ENCODE results near the gene VPS72. TPM values are rescaled to one million over a fixed set of nuclear protein-coding genes. Genes with fewer than 3 reads are reported as not detected.

Gene VPS72
- total RNA-seq, 1 donor from 2014 or later, result 14.4 TPM

DNA sequence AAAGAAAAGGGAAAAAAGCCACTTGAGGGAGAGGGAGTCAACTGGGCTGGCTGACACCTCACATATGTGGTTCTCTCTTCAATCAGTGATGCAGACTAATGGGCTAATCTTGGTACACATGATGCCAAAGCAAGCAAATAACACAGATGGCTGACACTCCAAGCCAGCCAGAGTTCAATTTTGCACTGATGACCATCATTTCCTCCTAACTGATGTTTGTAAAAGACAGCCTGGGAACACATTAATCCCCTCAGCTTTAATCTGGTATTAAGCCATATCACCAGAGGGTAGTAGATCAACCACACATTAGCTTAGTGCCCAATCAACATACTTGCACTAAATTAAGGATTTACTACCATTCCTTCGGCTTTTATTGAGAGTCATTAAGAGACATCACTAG, 2.8 kb downstream of the VPS72 start:
- no peak for ATAC-seq
- DNase-seq (ENCODE audit: low spot score), result no peak

DNA sequence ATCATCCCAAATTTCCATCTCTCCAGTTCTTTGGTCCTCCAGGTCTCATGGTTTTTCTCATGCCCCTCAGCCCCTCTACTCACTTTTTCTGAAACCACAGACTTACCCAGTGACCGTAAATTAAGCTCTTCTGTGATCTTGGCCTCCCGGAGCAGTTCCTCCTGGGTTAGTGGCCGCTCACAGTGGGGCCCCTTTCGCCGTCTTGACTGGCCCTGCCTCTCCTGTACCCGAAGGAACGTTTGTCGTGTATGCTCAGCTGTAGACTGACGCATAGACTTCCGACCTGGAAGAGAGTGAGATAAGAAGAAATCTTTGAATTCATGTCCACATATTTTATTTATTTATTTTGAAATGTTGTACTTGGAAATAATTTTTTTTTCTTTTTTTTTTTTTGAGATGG, 5.8 kb downstream of the VPS72 start:
- no peak for ATAC-seq
- no peak for DNase-seq (ENCODE audit: low spot score)

DNA sequence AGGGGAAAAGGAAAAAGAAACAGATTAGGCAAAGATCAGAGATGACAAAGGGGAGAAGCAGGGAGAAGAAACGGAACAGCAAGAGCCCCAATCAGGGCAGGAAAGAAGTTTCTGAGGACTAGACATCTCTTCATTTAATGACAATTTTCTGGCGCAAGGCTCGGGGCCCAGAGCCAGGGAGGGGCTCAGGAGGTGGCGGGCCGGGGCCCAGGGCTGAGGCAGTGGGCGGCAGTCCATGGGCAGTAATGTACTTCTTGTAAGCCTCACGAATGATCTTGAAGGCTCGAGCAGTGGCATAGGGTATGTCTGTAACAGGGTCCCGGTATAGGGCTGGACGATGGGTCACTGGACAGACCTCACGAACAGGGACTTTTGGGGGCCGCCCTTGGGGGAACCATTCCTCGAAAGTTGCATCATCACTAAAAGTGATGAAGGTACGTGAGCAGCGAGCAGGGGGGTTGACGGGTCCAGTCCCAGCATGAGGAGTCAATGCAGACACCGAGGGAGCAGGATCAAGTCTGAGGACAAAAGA, 13.4 kb downstream of the VPS72 start:
- ATAC-seq (no peak), DNase-seq (ENCODE audit: low spot score) (no peak)

DNA sequence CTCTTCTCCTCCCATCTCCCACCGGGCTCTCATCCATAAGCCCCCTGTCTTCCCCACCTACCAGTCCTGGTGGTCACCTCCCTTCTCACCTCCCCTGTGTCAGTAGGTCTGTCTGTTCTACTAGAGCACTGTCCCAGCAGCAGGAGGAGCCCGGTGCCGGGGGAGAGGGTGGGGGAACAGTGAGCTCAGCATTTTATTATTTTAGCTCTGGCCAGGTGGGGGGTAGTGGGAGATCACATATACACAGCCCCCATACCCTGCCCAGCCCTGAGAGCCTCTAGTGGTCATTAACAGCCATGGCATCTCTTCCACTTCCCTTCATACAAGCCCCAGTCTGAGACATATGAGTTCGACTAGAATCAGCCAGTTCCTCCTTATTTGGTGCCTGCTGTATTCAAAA, 14.1 kb downstream of the VPS72 start, which contains the start of gene TMOD4:
Gene TMOD4, minus strand, starts transcription at position 119 of the 400 bp plus-strand sequence. CDS start 1,106 bp downstream, outside the sequence.
- ATAC-seq (peak; percentile 70), DNase-seq (ENCODE audit: low spot score) (no peak)

DNA sequence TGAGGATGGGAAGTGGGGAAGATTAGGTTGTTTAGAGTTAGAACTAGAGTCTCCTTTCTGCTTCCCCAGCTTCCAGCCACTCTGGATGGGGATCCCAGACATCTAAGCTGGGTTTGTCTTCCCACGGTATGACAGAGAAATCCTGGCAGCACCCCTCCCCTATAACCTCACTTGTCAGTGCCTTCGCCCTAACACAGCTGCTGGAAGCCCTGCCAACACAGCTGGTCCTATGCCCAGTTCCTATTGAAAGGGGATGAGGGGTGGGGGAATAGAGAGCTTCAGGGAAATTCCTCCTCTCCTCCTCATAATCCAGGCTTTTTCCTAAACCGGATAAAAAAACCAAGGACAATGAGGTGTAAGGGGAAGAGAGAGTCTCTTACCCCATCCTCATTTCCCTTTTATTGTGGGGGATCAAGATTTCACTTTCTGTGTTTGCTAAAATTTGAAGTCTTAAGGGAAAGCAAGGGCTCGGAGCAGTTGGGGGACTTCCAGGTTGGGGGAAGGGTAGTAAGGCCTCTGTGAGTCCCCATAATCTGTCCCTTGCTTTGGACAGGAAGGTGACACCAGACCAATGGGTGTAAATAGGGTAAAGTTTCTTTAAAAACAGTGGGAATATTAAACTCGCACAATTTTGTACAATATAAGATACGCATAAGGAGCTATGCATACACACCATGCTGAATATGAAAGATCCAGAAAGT, 14.8 kb downstream of the VPS72 start:
- DNase-seq (ENCODE audit: low spot score), result no peak
- no peak for ATAC-seq

DNA sequence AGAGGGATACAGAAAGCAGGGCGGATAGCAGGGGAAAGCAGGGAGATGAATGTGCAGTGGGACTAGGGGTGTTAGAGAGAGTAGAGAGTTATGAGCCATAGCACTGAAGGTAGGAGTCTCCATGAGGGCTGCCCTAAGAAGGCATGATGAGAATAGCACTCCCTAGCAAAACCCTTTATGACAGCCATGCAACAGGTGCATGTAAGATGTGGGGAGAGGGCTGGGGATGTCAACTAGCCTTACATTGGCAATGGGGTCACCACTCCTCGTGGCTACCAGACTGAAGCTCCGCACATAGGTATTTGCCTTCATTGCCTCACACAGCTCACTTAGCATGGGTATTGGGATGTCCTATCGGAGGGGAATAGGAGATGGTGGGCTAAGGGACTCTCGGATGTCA, 18.8 kb downstream of the VPS72 start:
- ATAC-seq (no peak), DNase-seq (ENCODE audit: low spot score) (no peak)

DNA sequence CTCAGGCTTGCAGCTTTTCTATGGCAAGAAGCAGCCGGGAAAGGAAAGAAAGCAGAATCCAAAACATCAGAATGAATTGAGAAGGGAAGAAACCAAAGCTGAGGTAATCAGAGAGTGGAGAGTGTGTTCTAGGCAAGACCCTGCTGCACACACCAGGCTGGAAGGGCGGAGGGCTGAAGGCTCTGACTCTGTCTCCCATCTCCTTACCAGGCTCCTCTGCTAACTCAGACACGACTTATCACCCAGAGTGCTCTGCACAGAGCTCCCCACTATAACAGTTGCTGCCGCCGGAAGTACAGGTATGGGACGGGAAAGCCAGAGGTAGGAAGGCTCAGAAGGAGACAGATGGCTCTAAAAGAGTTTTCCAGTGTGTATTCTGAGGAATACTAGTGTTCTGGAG, 22.9 kb downstream of the VPS72 start:
- ATAC-seq (no peak), DNase-seq (ENCODE audit: low spot score) (no peak)

DNA sequence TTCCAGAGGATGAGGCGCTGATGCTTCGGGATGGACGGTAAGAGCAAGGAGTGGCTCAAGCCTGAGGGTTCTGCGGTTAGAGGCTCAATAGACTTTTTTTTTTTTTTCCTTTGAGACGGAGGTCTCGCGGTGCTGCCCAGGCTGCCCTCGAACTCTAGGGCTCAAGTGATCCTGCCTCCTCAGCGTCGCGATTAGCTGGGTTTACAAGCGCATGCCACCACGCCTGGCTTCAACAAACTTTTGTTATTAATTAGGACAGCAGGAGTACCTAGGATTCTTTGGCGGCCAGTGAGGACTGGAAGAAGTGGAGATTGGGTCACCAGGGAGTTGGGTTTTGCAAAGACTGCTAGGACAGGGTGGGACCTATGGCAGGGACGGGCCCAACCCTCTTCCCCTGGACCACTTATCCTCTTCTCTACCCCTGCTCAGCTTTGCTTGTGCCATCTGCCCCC, 23.5 kb downstream of the VPS72 start:
- DNase-seq (ENCODE audit: low spot score) (no peak), ATAC-seq (no peak)

DNA sequence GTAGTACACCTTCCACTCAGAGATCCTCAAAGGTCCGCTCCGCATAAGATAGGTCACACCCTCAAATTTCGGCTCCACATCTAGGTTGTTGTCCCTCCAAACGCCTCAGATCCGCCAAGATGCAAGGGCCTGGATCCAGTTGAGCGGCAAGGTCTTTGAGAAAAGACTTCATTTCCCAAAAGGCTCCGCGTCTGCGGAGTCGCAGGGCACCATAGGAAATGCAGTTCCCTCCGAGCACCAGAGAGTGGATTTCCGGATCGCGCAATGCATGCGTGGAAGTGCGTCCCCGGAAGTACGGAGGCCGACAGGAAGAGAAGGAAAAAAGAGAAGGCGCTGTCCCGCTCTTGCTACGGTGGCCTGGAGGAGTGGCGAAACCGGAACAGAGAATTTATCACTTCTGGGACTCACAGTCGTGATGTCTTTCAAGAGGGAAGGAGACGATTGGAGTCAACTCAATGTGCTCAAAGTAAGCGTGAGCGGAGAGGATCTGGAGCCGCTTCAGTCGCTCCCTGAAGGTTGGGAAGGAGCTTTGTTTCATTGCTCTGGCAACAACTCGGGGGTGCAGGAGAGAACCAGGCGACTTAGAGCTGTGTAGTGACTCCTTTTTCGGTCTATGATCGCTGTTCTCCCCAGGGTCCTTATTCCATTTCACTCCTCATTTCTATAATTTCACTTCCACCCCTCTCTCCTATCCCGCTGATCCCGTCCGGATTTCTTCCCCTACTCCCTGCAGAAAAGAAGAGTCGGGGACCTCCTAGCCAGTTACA, 24.1 kb downstream of the VPS72 start, which contains the start of the genes LYSMD1 and SCNM1:
Gene LYSMD1, minus strand, starts transcription at position 165 of the 767 bp plus-strand sequence. CDS start 644 bp downstream, outside the sequence.
Gene SCNM1, plus strand, starts transcription at position 407 of the 767 bp plus-strand sequence. Its CDS starts 9 bp downstream, at position 416.
- DNase-seq (ENCODE audit: low spot score) (peak; percentile 99), ATAC-seq (peak; percentile 92)

DNA sequence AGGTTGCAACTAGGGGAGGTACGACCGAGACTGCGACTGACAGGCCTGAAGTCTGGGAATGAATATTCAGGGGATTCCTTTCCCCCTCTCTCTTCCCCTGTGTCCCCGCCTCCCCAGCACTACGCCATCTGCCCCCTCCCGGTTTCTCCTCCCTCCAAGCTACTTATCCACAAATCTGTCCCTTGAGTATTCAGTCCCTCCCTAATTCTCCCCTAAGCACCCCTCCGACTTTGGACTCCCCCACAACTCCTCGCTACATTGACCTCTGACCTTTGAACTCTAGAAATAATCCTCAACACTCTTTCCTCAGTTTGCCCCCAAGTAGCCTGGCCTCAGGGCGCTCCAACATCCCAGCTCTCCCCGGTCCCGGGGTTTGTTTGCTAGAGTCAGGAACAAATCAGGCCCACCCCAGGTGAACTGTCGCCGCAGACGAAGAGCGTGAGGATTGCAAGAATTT, 24.7 kb downstream of the VPS72 start:
- DNase-seq (ENCODE audit: low spot score), result peak; percentile 63
- ATAC-seq, result peak; percentile 54

DNA sequence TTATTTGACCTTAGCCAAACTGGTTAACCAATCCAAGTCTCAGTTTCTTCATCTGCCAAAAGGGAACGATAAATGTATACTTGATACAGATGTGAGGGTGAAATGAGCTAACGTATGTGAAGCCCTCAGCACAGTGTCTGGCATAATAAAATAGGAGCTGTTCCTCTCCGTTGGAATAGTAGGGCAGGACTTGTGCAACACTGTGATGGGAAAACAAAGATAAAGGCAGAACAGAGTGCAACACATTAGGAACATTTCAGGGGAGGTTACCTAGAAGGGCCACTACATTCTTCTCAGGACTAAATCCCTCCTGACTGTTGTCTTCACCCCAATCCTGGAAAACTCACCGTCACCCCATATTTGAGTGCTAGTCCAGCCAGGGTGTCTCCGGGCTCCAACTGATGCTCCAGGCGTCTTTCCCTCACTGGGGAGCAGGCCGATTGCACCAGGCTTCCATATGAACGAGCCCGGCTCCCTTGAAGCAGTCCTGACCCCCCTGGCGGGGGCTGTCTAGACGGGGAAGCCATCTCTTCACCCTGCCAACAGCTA, 25.2 kb downstream of the VPS72 start:
- peak; percentile 66 for ATAC-seq
- no peak for DNase-seq (ENCODE audit: low spot score)

DNA sequence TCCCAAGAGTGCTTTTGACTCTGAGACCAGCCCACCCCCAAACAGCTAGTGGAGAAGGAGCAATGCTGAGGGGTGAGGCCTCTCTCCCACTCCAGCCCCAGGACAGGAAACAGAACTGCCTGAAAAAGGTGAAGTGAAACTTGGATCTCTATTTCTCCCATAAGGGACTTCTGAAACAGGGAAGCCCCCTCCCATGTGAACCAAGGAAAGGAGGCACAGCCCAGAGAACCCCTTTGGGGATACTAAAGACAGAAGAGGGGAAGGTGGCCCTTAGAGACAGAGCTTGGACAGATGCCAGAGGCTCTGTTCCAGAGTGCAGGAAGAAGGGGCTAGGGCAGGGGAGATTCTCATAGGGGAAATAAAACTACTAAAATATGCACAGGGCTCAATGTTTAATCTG, 30.6 kb downstream of the VPS72 start:
- no peak for DNase-seq (ENCODE audit: low spot score)
- no peak for ATAC-seq

DNA sequence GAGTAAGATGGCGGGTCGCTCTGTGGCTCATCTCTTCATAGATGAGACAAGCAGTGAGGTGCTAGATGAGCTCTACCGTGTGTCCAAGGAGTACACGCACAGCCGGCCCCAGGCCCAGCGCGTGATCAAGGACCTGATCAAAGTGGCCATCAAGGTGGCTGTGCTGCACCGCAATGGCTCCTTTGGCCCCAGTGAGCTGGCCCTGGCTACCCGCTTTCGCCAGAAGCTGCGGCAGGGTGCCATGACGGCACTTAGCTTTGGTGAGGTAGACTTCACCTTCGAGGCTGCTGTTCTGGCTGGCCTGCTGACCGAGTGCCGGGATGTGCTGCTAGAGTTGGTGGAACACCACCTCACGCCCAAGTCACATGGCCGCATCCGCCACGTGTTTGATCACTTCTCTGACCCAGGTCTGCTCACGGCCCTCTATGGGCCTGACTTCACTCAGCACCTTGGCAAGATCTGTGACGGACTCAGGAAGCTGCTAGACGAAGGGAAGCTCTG, 31.2 kb downstream of the VPS72 start:
- ATAC-seq (no peak), DNase-seq (ENCODE audit: low spot score) (no peak)

DNA sequence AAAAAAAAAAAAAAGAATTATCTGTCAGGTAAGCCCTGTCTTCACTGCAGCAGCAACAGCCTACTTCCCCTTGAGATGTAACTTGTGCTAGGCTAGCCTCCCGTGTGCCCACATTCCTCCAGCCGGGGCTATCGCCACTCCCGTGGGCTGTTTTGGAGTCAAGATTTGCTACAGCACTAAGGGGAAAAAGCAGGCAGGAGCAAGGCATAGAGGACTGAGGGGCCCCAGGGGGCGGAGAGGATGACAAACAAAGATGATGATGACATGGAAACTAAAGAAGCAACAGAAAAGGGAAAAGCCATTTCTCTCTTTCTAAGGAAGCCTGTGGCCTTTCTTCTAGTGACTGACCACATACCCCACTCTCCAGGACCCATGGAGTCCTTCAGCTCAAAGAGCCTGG, 31.7 kb downstream of the VPS72 start:
- ATAC-seq, result no peak
- no peak for DNase-seq (ENCODE audit: low spot score)

DNA sequence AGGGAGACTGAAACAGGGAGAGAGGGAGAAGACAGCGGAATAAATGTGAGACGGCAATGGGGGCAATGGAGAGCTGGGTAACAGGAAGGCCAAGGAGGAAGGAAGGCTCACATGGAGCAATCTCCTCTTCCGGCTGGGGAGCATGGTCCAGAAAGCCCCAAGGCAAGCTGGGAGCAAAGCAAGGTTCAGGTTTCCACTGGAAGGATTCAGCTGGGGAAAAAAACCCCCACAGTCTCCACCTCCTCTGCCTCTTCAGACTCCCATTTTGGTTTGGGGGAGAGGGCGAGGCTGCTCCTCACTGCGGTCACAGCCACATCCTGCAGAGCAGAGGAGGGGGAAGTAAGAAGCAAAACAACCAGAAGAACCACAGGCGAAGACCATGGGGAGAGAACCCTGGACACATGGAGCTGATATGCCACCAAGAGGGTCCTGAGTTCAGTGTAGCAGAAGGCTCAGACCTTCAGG, 32.9 kb downstream of the VPS72 start:
- DNase-seq (ENCODE audit: low spot score) (no peak), ATAC-seq (peak; percentile 10)

DNA sequence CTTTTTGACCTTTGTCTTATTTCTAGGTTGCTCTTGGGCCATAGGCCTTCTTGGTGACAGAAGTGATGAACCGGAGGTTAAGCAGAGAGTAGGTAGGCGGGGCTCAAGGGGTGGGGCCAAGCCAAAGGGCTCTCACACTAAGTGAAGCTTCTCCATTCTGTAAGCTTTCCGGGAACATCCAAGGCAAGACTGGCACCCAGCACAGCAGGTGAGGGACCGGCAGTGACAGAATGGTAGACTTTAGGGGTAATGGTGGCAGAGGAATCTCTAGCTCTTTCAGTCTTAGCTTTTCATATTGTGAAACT, 33.5 kb downstream of the VPS72 start, which contains the start of gene TNFAIP8L2:
Gene TNFAIP8L2, plus strand, starts transcription at position 135 of the 305 bp plus-strand sequence. CDS start 2,049 bp downstream, outside the sequence.
- DNase-seq (ENCODE audit: low spot score) (no peak), ATAC-seq (peak; percentile 71)

DNA sequence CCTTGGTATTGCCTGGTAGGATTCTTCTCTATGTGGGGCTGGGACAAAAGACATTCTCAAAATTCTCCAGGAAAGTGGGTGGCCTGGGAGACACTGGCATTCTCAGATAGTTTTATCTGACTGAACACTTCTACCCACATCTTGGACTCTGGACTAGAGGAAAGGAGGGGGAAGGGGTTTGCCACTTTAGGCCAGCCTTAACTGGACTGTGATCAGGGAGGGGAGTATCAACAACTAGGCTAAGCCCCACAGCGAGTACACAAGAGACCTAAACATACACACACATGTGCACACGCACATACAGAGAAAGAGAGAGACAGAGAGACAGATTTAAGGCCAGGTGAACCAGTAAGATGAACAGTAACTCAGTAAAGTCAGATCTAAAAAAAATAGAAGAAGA, 42.3 kb downstream of the VPS72 start:
- DNase-seq (ENCODE audit: low spot score), result no peak
- peak; percentile 47 for ATAC-seq

DNA sequence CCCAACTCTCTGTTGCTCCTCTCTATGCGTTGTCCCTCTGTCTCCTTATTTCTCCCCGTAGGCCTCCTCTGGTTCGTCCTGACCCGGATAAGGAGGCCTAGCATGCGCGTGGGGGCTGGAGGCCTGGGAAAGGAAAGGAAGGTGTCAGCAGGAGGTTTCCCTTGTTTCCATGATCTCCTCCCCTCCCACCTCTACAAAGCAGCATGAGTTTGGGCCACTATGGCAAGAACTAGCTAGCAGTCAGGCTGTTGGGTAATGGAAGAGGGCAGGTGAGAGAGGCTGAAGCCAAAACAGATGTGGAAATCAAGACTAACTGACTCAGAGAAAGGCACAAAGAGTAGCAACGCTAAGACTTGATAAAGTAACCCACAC, 42.9 kb downstream of the VPS72 start:
- ATAC-seq (peak; percentile 63), DNase-seq (ENCODE audit: low spot score) (no peak)

DNA sequence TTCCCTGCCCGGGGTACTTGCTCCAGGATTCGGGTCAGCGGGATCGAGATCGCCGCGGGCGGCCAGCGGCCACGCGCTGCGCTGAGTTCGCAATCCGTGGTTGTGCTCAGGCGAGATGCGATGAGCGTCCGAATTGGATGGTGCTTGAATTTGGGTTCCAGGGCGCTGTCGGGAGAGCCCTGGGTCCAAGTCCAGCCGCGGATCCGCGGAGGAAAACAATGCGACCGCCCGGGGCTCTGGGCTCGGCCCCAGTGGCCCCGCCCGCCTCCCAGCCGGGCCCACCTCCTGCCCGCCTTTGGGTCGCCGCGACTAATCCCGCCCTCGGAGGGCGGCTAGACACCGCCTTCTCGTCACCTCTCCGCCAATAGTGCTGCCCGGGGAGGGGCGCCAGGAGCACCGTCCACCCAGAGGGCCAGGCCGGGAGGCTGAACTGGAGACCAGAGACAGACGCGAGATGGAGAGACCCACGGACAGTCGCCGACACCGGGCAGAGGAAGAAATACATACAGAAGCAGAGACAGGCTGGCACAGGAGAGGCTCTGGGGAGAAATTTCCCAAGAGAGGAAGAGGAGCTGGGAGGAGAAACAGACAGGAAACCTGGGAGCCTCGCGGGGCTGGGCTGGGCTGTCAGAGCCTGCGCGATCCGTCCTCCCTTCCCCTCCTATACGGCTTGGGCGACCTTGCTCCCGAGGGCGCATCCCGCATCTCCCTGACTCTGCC, 43.4 kb downstream of the VPS72 start, which contains the start of gene SEMA6C:
Gene SEMA6C, minus strand, starts transcription at position 220 of the 720 bp plus-strand sequence. CDS start 4,010 bp downstream, outside the sequence.
- peak; percentile 98 for DNase-seq (ENCODE audit: low spot score)
- ATAC-seq, result peak; percentile 96

DNA sequence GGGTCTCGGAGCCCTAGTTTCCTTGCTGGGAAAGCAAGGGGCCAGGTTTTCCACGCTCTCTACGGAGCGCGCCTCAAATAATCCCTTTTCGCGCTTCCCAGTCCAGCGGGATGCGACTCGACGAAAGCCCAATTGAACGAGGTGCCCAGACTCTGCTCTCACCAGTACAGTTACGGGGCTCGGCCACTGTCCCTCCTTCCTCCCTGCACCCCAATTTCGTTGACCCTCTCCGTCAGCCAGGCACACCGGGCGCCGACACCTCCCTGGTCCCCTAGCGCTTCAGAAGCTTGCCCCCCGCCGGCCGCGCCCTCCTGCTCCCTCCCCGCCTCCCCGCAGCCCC, 44.0 kb downstream of the VPS72 start:
- DNase-seq (ENCODE audit: low spot score), result no peak
- ATAC-seq, result no peak
